HEK293 (cell line): ENCODE measurements around the gene GAS2L2.

Experiments used
- EGR2 ChIP-seq: fragments of 450-650 bp; formaldehyde crosslinking; IDR thresholded peaks from 2 replicates; pipeline ENCODE4 v1.5.1; 2016; ENCODE audit warnings: low read depth, missing biosample characterization, missing genetic modification characterization
- KLF10 ChIP-seq: fragments of 450-650 bp; IDR thresholded peaks from 2 replicates; pipeline ENCODE4 v1.5.1; 2018; ENCODE audit warnings: missing biosample characterization, mild to moderate bottlenecking, missing genetic modification characterization
- KLF7 ChIP-seq: fragments of 450-650 bp; formaldehyde crosslinking; IDR thresholded peaks from 2 replicates; pipeline ENCODE4 v1.5.1; 2016; ENCODE audit warnings: missing biosample characterization, missing genetic modification characterization, borderline replicate concordance
- MZF1 ChIP-seq: fragments of 450-650 bp; formaldehyde crosslinking; IDR thresholded peaks from 2 replicates; pipeline ENCODE4 v1.5.1; 2017; ENCODE audit warnings: missing biosample characterization, missing genetic modification characterization, borderline replicate concordance
- PATZ1 ChIP-seq: fragments of 450-650 bp; formaldehyde crosslinking; IDR thresholded peaks from 2 replicates; pipeline ENCODE4 v1.5.1; 2016; ENCODE audit warnings: missing biosample characterization, missing genetic modification characterization
- SETDB1 ChIP-seq: IDR thresholded peaks from one replicate; pipeline ENCODE4 v1.6.1; 2017; ENCODE audit warnings: mild to moderate bottlenecking, low read length, moderate library complexity, mixed read lengths; ENCODE audit not compliant: insufficient read length
- SP2 ChIP-seq: fragments of 450-650 bp; formaldehyde crosslinking; IDR thresholded peaks from 2 replicates; pipeline ENCODE4 v1.5.1; 2016; ENCODE audit warnings: missing biosample characterization, missing genetic modification characterization
- TRIM28 ChIP-seq: IDR thresholded peaks from 2 replicates; pipeline ENCODE4 v1.6.1; 2011; ENCODE audit warnings: low read length, control low read depth, borderline replicate concordance
- YY1 ChIP-seq: fragments of 450-650 bp; formaldehyde crosslinking; IDR thresholded peaks from 2 replicates; pipeline ENCODE4 v1.5.1; 2018; ENCODE audit warnings: missing biosample characterization, missing genetic modification characterization
- ZBTB17 ChIP-seq: fragments of 450-650 bp; formaldehyde crosslinking; IDR thresholded peaks from 2 replicates; pipeline ENCODE4 v1.5.1; 2016; ENCODE audit warnings: missing biosample characterization, missing genetic modification characterization
- ZNF10 ChIP-seq: fragments of 450-650 bp; formaldehyde crosslinking; IDR thresholded peaks from 2 replicates; pipeline ENCODE4 v1.5.1; 2017; ENCODE audit warnings: missing biosample characterization, missing genetic modification characterization
- ZNF133 ChIP-seq: fragments of 450-650 bp; formaldehyde crosslinking; IDR thresholded peaks from 2 replicates; pipeline ENCODE4 v1.5.1; 2016; ENCODE audit warnings: missing biosample characterization, missing genetic modification characterization
- ZNF146 ChIP-seq: fragments of 450-650 bp; formaldehyde crosslinking; IDR thresholded peaks from 2 replicates; pipeline ENCODE4 v1.5.1; 2016; ENCODE audit warnings: missing biosample characterization, missing genetic modification characterization
- ZNF169 ChIP-seq: fragments of 450-650 bp; formaldehyde crosslinking; IDR thresholded peaks from 2 replicates; pipeline ENCODE4 v1.5.1; 2016; ENCODE audit warnings: missing biosample characterization, missing genetic modification characterization
- ZNF266 ChIP-seq: fragments of 450-650 bp; formaldehyde crosslinking; IDR thresholded peaks from 2 replicates; pipeline ENCODE4 v1.5.1; 2016; ENCODE audit warnings: missing biosample characterization, missing genetic modification characterization, low read depth
- ZNF324 ChIP-seq: fragments of 450-650 bp; formaldehyde crosslinking; IDR thresholded peaks from 2 replicates; pipeline ENCODE4 v1.5.1; 2016; ENCODE audit warnings: missing biosample characterization, missing genetic modification characterization
- ZNF366 ChIP-seq: fragments of 450-650 bp; formaldehyde crosslinking; conservative IDR thresholded peaks from 2 replicates; pipeline ENCODE4 v1.5.1; 2016; ENCODE audit warnings: missing biosample characterization, missing genetic modification characterization
- ZNF394 ChIP-seq: fragments of 450-650 bp; formaldehyde crosslinking; IDR thresholded peaks from 2 replicates; pipeline ENCODE4 v1.5.1; 2016; ENCODE audit warnings: missing biosample characterization, missing genetic modification characterization, mild to moderate bottlenecking, moderate library complexity, borderline replicate concordance
- ZNF514 ChIP-seq: fragments of 450-650 bp; formaldehyde crosslinking; IDR thresholded peaks from 2 replicates; pipeline ENCODE4 v1.5.1; 2016; ENCODE audit warnings: missing biosample characterization, missing genetic modification characterization
- ZNF560 ChIP-seq: fragments of 450-650 bp; formaldehyde crosslinking; IDR thresholded peaks from 2 replicates; pipeline ENCODE4 v1.5.1; 2017; ENCODE audit warnings: missing biosample characterization, missing genetic modification characterization, borderline replicate concordance
- ZNF580 ChIP-seq: fragments of 450-650 bp; formaldehyde crosslinking; IDR thresholded peaks from 2 replicates; pipeline ENCODE4 v1.5.1; 2016; ENCODE audit warnings: missing biosample characterization, missing genetic modification characterization
- ZNF623 ChIP-seq: fragments of 450-650 bp; formaldehyde crosslinking; IDR thresholded peaks from 2 replicates; pipeline ENCODE4 v1.5.1; 2016; ENCODE audit warnings: missing biosample characterization, missing genetic modification characterization
- ZNF670 ChIP-seq: fragments of 450-650 bp; formaldehyde crosslinking; IDR thresholded peaks from 2 replicates; pipeline ENCODE4 v1.5.1; 2016; ENCODE audit warnings: missing biosample characterization, missing genetic modification characterization, low read depth
- ZNF677 ChIP-seq: fragments of 450-650 bp; IDR thresholded peaks from 2 replicates; pipeline ENCODE4 v1.5.0; 2018; ENCODE audit warnings: missing biosample characterization, mild to moderate bottlenecking, missing genetic modification characterization, moderate library complexity
- ZNF768 ChIP-seq: fragments of 450-650 bp; formaldehyde crosslinking; IDR thresholded peaks from 2 replicates; pipeline ENCODE4 v1.5.1; 2018; ENCODE audit warnings: missing biosample characterization, mild to moderate bottlenecking, missing genetic modification characterization
- ZNF791 ChIP-seq: fragments of 450-650 bp; formaldehyde crosslinking; IDR thresholded peaks from 2 replicates; pipeline ENCODE4 v1.5.1; 2016; ENCODE audit warnings: missing biosample characterization, missing genetic modification characterization
- ZNF837 ChIP-seq: fragments of 450-650 bp; formaldehyde crosslinking; IDR thresholded peaks from 2 replicates; pipeline ENCODE4 v1.5.1; 2016; ENCODE audit warnings: missing biosample characterization, missing genetic modification characterization
- ZNF843 ChIP-seq: fragments of 450-650 bp; formaldehyde crosslinking; IDR thresholded peaks from 2 replicates; pipeline ENCODE4 v1.5.1; 2016; ENCODE audit warnings: missing biosample characterization, missing genetic modification characterization
- TF ChIP-seq, protein P1 (sequence below): fragments of 450-650 bp; formaldehyde crosslinking; IDR thresholded peaks from 2 replicates; pipeline ENCODE4 v1.5.1; 2016; ENCODE audit warnings: missing biosample characterization, missing genetic modification characterization
- TF ChIP-seq, protein P2 (sequence below): fragments of 450-650 bp; formaldehyde crosslinking; IDR thresholded peaks from 2 replicates; pipeline ENCODE4 v1.5.1; 2016; ENCODE audit warnings: missing biosample characterization, missing genetic modification characterization
- TF ChIP-seq, protein P3 (sequence below): fragments of 450-650 bp; formaldehyde crosslinking; IDR thresholded peaks from 2 replicates; pipeline ENCODE4 v1.5.1; 2016; ENCODE audit warnings: missing biosample characterization, missing genetic modification characterization, borderline replicate concordance

Gene GAS2L2

GRCh38 chr17:35731239-35731916 is 21.7 kb downstream of the GAS2L2 start, which contains the start of gene RASL10B (continued):
- TF ChIP-seq ZNF394 (tag by site-specific recombination) (no peak), ZNF677 (no peak), ZBTB17 (tag by site-specific recombination) (peak; percentile 90), KLF7 (tag by site-specific recombination) (no peak), PATZ1 (peak; percentile 73), ZNF324 (tag by site-specific recombination) (peak; percentile 19; the same call in 1 of the 2 replicates), SETDB1 (no peak), ZNF791 (no peak), ZNF623 (tag by site-specific recombination) (no peak), KLF10 (tag by site-specific recombination) (peak; percentile 17; the same call in 1 of the 2 replicates), ZNF514 (tag by site-specific recombination) (no peak), ZNF560 (tag by site-specific recombination) (no peak), ZNF10 (no peak), ZNF843 (tag by site-specific recombination) (no peak), YY1 (no peak), ZNF670 (tag by site-specific recombination) (no peak), TRIM28 (no peak), EGR2 (tag by site-specific recombination) (peak; percentile 66), MZF1 (tag by site-specific recombination) (no peak), ZNF146 (tag by site-specific recombination) (no peak), SP2 (tag by site-specific recombination) (peak; percentile 23), ZNF266 (tag by site-specific recombination) (no peak), ZNF366 (tag by site-specific recombination) (no peak), ZNF580 (tag by site-specific recombination) (0 out of 2 replicates have a peak, but pooled peaks have one; percentile 56), ZNF169 (tag by site-specific recombination) (no peak), ZNF768 (tag by site-specific recombination) (no peak), ZNF133 (tag by site-specific recombination) (no peak), ZNF837 (tag by site-specific recombination) (no peak)
- TF ChIP-seq, protein P1, sequence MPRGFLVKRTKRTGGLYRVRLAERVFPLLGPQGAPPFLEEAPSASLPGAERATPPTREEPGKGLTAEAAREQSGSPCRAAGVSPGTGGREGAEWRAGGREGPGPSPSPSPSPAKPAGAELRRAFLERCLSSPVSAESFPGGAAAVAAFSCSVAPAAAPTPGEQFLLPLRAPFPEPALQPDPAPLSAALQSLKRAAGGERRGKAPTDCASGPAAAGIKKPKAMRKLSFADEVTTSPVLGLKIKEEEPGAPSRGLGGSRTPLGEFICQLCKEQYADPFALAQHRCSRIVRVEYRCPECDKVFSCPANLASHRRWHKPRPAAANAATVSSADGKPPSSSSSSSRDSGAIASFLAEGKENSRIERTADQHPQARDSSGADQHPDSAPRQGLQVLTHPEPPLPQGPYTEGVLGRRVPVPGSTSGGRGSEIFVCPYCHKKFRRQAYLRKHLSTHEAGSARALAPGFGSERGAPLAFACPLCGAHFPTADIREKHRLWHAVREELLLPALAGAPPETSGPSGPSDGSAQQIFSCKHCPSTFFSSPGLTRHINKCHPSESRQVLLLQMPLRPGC (tag by site-specific recombination), result no peak
- TF ChIP-seq, protein P2, sequence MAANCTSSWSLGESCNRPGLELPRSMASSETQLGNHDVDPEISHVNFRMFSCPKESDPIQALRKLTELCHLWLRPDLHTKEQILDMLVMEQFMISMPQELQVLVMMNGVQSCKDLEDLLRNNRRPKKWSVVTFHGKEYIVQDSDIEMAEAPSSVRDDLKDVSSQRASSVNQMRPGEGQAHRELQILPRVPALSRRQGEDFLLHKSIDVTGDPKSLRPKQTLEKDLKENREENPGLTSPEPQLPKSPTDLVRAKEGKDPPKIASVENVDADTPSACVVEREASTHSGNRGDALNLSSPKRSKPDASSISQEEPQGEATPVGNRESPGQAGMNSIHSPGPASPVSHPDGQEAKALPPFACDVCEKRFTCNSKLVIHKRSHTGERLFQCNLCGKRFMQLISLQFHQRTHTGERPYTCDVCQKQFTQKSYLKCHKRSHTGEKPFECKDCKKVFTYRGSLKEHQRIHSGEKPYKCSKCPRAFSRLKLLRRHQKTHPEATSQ (tag by site-specific recombination), result no peak
- TF ChIP-seq, protein P3, sequence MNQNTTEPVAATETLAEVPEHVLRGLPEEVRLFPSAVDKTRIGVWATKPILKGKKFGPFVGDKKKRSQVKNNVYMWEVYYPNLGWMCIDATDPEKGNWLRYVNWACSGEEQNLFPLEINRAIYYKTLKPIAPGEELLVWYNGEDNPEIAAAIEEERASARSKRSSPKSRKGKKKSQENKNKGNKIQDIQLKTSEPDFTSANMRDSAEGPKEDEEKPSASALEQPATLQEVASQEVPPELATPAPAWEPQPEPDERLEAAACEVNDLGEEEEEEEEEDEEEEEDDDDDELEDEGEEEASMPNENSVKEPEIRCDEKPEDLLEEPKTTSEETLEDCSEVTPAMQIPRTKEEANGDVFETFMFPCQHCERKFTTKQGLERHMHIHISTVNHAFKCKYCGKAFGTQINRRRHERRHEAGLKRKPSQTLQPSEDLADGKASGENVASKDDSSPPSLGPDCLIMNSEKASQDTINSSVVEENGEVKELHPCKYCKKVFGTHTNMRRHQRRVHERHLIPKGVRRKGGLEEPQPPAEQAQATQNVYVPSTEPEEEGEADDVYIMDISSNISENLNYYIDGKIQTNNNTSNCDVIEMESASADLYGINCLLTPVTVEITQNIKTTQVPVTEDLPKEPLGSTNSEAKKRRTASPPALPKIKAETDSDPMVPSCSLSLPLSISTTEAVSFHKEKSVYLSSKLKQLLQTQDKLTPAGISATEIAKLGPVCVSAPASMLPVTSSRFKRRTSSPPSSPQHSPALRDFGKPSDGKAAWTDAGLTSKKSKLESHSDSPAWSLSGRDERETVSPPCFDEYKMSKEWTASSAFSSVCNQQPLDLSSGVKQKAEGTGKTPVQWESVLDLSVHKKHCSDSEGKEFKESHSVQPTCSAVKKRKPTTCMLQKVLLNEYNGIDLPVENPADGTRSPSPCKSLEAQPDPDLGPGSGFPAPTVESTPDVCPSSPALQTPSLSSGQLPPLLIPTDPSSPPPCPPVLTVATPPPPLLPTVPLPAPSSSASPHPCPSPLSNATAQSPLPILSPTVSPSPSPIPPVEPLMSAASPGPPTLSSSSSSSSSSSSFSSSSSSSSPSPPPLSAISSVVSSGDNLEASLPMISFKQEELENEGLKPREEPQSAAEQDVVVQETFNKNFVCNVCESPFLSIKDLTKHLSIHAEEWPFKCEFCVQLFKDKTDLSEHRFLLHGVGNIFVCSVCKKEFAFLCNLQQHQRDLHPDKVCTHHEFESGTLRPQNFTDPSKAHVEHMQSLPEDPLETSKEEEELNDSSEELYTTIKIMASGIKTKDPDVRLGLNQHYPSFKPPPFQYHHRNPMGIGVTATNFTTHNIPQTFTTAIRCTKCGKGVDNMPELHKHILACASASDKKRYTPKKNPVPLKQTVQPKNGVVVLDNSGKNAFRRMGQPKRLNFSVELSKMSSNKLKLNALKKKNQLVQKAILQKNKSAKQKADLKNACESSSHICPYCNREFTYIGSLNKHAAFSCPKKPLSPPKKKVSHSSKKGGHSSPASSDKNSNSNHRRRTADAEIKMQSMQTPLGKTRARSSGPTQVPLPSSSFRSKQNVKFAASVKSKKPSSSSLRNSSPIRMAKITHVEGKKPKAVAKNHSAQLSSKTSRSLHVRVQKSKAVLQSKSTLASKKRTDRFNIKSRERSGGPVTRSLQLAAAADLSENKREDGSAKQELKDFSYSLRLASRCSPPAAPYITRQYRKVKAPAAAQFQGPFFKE (tag by site-specific recombination), result no peak
